ENCODE results near the gene RCOR1. TPM values are rescaled to one million over a fixed set of nuclear protein-coding genes. Genes with fewer than 3 reads are reported as not detected.
A peak's percentile ranks its signal among the peaks of the same experiment; 100 is the strongest.
"Not testable (repeated sequence)": the region's sequence is repeated elsewhere in the genome, so short reads cannot be mapped to it uniquely, and the experiment has no call there.

RCOR1 gene
- total RNA-seq, 4 donors from 2014 or later: 12.6 to 20.9 (median 15.7) TPM

GRCh38 chr14:102606296-102606695 lies 13.8 kb downstream of the RCOR1 start:
- TF ChIP-seq, protein P1, sequence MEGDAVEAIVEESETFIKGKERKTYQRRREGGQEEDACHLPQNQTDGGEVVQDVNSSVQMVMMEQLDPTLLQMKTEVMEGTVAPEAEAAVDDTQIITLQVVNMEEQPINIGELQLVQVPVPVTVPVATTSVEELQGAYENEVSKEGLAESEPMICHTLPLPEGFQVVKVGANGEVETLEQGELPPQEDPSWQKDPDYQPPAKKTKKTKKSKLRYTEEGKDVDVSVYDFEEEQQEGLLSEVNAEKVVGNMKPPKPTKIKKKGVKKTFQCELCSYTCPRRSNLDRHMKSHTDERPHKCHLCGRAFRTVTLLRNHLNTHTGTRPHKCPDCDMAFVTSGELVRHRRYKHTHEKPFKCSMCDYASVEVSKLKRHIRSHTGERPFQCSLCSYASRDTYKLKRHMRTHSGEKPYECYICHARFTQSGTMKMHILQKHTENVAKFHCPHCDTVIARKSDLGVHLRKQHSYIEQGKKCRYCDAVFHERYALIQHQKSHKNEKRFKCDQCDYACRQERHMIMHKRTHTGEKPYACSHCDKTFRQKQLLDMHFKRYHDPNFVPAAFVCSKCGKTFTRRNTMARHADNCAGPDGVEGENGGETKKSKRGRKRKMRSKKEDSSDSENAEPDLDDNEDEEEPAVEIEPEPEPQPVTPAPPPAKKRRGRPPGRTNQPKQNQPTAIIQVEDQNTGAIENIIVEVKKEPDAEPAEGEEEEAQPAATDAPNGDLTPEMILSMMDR (IDR thresholded peaks at IDR 0.05): no peak
- ATAC-seq (ENCODE audit: low FRiP score): no peak

DNA sequence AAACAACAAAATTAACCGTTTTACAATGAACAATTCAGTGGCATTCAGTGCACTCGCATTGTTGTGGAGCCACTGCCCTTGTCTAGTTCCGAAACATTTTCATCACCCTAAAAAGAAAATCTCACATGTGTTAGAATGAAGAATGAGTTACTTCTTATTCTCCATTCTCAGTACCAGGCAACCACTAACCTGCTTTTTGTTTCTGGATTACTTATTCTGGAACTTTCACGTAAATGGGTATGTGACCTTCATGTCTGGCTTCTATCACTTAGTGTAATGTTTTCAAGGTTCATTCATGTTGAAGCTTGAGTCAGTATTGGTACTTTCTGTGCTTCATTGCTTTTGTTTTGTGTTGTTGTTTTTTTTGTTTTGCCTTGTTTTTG lies 15.6 kb downstream of the RCOR1 start:
- TF ChIP-seq, protein P1 (IDR thresholded peaks at IDR 0.05): no peak
- no peak for DNase-seq (ENCODE audit: low spot score)
- ATAC-seq (ENCODE audit: low FRiP score): no peak

More at GRCh38 chr14:102606296-102606695, 13.8 kb downstream of the RCOR1 start:
- no peak for DNase-seq (ENCODE audit: low spot score)

- no peak for ATAC-seq (ENCODE audit: low FRiP score)
- TF ChIP-seq, protein P1 (IDR thresholded peaks at IDR 0.05): no peak
- no peak for DNase-seq (ENCODE audit: low spot score)
Measured at GRCh38 chr14:102610968-102611811, 18.7 kb downstream of the RCOR1 start.

DNA sequence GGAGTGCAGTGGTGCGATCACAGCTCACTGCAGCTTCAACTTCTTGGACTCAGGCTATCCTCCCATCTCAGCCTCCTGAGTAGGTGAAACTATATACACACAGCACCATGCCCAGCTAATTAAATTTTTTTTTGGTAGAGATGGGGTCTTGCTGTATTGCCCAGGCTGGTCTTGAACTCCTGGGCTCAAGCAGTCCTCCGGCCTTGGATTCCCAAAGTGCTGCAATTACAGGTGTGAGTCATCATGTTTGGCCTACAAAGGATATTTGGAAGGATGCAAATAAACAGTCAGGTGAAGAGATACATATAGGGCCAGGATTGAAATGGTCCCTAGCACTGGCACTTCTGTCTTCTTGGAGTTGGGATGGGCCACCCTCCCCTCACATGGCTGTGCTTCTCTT lies 23.9 kb downstream of the RCOR1 start:
- TF ChIP-seq, protein P1 (IDR thresholded peaks at IDR 0.05): no peak
- ATAC-seq (ENCODE audit: low FRiP score): peak; percentile 45
- DNase-seq (ENCODE audit: low spot score): no peak

GRCh38 chr14:102616799-102617198 lies 24.4 kb downstream of the RCOR1 start:
- no peak for DNase-seq (ENCODE audit: low spot score)
- TF ChIP-seq, protein P1 (IDR thresholded peaks at IDR 0.05): no peak
- peak; percentile 75 for ATAC-seq (ENCODE audit: low FRiP score)

DNA sequence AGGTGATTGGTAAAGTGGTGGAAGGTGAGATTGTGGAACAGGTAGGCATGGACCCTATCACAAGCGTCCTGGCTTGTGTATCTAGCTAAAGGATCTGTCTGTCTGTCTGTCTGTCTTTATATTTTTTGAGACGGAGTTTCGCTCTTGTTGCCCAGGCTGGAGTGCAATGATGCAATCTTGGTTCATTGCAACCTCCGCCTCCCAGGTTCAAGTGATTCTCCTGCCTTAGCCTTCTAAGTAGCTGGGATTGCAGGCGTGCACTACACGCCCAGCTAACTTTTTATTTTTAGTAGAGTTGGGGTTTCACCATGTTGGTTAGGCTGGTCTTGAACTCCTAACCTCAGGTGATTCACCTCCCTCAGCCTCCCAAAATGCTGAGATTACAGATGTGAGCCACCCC lies 26.6 kb downstream of the RCOR1 start:
- DNase-seq (ENCODE audit: low spot score); ATAC-seq (ENCODE audit: low FRiP score): not testable (repeated sequence)

DNA sequence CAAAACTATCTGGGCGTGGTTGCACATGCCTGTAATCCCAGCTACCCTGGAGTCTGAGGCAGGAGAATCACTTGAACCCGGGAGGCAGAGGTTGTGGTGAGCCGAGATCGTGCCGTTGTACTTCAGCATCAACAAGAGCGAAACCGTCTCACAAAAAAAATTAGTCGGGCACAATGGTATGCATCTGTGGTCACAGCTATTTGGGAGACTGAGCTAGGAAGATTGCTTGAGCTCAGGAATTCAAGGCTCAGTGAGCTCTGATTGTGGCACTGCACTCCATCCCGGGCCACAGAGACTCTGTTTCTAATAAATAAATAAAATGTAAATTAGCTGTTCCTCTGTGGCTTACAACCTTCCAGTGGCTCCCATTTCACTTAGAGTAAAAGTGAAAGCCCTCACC lies 28.0 kb downstream of the RCOR1 start:
- TF ChIP-seq, protein P1 (IDR thresholded peaks at IDR 0.05): no peak
- no peak for DNase-seq (ENCODE audit: low spot score)
- ATAC-seq (ENCODE audit: low FRiP score): peak; percentile 27
